Stimulated activated CD4-positive, alpha-beta T cell treated with anti-CD3 and anti-CD28 coated beads, Interleukin-4, amount 100 ng/mL, for 4 hours (primary cell): Measurements from ENCODE around the gene THADA.

Source experiments
- DNase-seq, 2 experiments: peaks; one replicate each; pipeline ENCODE4 v3.0.0-alpha.2; 2020

The THADA gene

DNA sequence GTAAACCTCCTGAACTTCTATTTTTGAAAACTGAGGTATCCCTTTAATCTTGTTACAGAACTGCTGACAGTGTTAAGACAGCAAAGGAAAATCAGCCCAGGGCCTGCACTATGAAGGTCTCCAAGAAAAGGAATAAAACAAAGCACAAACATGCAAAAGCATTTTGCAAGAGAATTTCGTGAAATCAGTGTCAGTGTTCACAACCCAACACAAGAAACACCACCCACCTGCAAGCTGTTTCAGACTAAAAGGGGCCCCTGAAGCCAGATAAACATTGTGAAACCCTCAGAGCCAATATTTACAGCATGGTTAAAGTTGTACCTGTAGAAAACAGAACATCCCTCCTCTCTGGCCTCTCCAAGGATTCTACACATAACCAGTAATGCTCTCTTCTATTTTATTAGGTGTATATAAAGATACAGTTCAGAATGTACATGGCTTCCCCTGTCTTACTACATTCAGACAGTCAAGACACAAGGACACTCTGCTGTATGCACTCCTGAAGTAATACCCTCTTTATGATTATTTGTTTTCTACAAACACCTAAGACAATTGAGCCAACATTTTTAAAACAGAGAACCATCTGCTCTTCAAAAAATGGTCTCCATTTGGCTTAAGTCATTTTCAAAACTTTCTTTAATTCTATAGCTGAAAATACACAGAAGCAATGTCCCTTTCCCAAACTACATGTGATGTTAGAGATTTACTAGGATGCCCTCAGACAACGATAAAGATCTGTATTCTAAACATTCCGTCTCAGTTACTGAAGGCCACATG, 219.9 kb downstream of the THADA start:
- DNase-seq, result no peak

DNA sequence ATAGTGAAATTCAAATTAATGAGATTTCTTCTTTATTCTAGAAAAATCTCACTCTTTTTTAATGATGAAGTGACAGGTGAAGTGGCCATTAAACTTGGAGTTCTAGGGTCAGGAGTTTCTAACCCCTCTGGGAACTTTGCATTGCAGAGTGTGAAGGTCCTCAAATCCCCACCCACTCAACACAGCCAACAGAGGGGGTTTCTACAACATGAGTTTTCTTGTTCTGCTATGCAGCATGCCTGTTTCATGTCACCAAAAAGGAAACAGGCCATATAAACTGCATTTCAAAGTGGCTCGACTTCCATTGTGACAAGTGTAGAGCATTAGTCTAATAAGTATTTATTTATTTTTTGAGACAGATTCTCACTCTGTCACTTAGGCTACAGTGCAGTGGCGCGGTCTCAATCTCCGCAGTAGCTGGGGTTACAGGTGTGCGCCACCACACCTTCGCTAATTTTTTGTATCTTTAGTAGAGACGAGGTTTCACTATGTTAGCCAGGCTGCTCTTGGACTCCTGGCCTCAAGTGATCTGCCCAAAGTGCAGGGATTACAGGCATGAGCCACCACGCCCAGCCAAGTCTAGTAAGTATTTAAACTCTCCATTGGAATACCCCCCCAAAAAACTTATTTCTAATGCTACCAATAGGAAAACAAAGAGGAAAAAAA, 223.3 kb downstream of the THADA start:
- DNase-seq, result no peak

DNA sequence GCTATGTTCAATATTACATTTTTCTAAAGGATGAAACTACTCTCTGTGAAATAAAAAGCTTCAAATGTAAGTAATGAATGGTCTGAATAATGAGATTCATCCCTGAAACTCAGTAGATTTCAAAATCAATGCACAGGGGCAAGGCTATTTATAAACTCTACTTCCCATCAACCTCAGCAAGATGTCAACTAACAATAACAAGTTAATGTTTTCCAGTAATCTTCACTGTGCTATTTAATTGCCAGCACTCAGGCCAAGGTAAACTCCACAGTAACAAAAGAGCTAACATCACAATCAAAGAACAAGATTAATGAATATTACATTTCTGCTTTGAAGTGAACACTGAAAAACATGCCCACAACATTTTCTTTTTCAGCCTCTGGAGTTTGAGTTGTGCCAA, 225.1 kb downstream of the THADA start:
- no peak for DNase-seq

DNA sequence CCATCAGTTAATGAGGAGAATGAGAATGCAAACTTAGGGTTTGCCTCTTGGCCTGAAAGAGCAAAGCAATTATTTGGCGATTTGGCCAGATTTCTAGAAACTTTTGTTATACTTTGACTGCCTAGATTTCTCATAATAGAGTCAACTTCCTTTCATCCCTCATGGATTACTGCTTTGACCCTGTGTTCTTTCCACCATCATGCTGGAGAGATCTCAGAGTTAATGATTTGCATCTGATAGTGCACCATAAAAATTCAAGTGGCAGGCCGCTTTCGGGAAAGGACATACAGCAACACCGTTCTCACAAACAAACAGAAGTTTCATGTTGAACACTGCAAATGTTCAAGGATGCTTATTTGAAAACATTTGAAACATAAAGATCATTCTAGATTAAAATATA, 225.7 kb downstream of the THADA start:
- no peak for DNase-seq

DNA sequence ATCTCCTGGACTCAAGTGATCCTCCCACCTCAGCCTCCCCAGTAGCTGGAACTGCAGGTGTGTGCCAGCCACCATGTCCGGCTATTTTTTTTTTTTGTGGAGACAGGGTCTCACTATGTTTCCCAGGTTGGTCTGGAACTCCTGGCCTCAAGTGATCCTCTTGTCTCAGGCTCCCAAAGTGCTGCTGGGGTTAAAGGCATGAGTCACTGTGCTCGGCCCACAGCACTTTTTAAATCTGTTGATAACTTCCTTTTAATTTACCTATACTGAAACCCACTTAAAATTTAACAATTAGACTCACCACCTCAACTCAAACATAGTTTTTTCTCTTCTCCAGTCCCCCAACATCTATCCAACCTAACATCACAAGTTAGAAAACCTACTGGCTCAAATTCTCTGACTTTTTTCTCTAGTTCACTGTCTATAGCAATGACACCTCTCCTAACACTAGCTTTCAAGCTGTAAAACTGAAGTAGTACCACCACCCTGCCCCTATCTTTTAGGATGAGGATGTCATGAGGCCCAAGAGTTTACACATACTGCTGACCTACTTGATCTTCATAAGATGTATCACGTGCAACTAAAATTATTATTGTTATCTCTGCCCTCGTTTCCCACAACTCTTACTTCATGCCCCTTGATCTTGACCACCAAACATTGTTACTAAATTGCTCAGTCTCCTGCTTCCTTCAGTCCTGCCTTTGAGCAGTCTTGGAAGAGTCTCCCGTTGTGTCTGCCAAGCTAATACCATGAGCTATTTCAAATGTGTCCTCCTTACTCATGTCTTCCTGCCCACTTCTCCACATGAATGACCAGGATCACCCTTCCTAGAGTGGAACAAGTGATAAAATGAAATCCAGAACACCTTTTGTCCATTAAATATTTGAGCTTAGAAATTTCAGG, 227.1 kb downstream of the THADA start:
- no peak for DNase-seq

DNA sequence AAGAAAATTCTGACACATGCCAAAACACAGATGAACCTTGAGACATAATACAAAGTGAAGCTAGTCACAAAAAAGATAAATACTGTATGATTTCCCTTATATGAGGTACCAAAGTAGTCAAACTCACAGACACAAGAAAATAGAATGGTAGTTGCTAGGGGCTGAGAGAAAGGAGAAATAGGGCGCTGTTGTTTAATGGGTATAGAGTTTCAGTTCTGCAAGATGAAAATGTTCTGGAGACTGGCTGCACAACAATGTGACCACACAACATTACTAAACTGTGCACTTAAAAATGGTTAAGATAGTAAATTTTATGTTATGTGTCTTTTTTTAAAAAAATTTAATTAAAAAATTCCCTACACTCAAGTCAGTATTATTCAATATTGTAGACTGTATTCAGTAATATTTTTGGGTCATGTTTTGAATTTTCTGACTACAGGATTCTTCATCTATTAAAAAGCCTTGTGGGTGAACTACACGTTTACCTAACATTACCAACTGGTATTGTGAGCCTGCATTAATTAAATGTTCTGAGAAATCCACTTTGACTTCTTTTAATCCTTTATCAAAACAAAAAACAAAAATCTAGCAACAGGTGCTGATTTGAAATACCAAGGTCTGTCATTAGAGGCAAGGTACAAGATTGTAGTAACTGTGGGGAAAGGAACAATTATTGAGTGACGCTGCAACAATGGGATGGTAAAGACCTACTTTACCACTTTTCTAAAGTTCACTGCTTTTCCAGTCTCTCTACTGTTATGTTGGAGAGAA, 228.6 kb downstream of the THADA start:
- DNase-seq, result no peak

DNA sequence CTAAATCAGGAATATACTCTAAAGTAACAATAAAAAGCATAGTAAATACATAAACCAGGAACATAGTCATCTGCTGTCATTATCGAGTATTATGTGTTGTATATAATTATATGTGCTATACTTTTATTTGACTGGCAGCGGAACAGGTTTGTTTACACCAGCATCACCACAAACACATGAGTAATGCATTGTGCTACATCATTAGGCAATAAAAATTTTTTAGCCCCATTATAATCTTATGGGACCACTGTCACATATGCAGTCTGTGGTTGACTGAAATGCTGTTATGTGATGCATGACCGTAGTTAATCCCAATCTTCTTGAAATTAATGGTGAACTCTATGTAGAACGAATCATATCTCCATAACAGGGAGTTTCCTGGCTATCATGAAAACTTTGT, 232.7 kb downstream of the THADA start:
- no peak for DNase-seq

DNA sequence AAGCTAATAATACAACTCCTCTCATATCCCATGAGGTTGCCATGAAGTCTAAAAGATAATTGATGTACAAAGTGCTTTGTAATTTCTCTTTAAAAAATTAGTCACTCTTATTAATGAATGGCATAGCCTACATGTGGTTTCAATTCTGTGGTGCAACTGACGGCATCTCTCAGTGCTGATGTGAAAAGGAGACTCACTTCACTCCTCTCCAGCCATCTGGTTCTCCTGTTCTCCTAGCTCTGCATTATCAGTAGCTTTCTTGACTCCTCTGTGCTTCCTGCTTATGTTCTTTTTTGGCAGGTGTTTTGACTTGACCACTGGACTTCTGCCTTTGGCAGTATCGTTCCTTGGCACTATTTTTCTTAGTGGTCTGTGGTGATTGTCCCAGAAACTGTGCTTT, 234.6 kb downstream of the THADA start:
- no peak for DNase-seq

DNA sequence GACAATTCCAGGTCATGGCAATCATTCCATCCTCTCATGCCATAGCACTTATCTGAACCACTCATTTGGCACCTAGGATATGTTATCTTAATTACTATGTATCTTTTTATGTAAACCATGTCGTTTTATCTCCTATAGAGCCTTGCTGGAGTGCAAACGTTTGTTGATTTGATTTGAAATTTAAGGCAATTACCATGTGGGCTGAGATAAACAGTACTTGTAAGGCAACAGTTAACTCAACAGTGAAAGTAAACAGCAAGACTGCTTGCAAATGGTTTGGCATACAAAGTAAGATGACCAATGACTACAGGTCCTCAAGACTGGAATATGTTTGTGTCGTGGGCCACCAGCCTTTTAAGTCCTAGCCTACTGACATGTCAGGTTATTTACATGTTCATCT, 235.7 kb downstream of the THADA start:
- DNase-seq, result no peak

DNA sequence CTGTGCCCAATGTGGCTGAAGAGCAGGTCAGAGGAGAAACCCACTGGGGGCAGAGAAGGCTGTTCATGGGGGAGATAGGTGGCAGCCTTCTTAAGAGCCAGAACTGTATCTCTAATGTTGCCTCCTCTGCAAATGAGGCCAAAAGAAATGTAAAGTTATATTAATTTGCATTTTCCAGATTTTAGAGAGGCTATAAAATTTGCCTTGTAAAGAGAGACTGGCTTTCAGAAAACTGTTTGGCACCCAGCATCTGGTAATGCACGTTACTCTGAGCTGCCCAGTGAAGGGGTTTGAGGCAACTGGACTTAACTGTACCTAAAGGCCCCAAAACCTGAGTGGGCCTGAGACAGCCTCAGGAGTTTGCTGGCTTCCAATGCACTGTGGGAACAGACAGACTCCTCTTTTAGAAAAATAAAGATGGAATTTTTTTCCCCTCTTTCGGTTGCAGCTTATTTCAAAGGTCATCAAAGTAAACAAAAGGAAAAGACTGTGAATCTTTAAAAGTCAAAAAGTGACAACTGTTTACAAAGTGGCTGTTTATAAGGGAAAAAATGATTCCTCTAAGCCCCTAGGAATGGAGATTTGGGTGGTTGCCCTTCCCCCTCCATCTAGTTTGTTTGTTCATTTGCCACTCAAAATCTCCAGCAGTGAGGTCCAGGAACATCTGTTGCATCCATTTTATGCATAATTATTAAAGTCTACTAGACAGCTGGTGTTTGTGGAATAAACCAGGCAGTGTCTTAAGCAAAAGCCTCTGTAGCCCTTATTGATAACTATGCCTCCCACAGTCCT, 237.2 kb downstream of the THADA start:
- no peak for DNase-seq

DNA sequence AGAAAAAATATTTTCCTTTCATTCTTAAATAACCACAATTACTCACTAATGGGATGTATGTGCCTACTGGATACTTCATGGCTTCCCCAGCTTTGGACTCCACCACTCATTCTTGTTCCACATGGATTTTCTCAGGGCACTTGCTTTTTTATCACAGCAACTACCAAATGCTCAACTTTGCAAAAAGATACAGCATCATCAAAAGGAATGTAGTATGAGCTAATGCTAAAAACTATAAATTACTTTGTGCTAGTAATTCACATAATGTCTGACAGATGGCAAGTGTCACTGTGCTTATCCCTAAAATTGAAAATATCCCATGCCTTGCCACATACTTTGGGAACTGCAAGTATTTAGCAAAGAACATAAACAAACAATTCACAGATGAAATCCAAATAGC, 239.1 kb downstream of the THADA start:
- DNase-seq, result no peak

DNA sequence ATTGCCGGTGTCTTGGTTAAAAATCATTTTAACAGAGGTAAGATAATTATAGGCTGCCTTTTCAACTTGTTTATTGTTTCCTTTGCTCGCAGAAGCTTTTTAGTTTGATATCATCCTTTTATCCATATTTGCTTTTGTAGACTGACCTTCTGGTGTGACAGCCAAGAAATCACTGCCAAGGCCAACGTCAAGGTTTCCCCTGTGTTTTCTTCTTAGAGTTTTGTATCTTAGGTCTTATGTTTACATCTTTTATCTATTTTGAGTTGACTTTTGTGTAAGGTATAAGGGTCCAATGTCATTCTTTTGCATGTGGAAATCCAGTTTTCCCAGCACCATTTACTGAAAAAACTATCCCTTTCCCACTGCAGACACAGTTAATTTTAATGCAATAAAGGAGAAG, 240.4 kb downstream of the THADA start:
- no peak for DNase-seq

DNA sequence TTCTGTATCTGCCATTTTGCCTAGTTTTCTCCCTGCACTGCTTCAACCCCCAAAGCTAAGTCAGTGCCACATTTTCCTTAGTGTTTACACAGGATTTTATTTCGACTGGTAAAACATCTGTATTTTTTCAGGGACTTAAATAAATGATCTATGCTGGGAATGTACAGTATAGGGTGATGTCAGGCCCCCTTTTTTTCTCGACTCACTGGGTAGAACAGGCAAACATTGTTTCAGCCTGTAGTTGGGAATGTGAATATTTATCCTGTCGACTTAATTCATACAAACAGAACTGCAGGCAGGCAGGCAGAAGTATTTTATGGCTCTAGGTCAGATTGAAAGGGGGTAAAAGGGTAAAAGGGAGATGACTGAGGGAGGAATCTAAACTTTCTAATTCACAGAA, 245.9 kb downstream of the THADA start:
- DNase-seq, result no peak

DNA sequence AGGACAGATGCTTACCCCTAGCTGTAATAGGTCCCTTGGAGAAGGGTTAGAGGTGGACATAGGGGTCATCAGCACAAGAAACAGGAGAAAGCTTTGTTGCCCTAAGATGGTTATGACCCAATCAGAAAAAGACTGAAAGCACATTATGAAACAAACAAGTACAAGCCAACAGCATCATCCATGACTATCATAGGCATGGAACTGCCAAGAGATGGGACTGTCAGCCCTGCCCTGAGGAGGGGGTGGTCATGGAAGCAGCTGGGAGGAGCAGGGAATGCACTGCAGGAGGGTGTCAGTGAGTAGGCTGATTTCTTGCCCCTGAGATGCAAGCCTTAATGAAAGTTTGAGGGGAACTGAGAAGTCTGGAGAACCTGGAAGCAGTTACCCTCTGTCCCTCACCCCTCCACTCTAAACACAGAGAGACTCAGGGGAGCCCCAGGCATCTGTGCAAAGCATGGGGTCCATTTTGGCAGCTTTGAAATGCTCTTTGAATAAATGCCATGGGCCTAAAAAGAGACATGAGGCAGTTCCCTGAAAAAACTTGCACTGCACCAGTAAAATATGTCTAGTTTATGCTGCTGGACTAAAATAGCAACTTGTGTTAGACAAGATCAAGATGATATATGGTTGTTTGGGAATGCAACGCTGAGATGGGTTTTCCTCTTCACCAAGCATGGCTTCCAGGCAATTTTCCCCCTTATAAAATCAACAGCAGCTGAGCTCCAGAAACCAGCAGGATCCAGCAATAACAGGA, 246.8 kb downstream of the THADA start:
- DNase-seq, result no peak

DNA sequence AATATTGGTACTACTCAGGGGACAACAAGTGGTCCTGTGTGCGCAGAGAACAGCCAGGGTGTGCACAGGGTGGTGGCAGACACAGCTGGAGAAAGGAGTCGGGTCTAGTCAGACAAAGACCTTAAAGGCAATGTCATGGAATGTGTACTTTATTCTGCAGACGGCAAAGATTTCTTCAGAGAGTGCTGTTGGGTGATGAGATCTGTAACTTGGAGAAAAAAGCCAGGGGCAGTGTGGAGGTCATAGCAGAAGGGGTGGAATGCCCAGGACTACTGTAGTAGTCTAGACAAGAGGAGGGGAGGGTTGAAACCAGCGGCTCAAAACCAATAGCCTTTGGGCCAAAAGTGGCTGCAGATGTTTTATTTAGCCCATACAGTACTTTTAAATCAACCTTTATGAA, 248.1 kb downstream of the THADA start:
- DNase-seq, result no peak

DNA sequence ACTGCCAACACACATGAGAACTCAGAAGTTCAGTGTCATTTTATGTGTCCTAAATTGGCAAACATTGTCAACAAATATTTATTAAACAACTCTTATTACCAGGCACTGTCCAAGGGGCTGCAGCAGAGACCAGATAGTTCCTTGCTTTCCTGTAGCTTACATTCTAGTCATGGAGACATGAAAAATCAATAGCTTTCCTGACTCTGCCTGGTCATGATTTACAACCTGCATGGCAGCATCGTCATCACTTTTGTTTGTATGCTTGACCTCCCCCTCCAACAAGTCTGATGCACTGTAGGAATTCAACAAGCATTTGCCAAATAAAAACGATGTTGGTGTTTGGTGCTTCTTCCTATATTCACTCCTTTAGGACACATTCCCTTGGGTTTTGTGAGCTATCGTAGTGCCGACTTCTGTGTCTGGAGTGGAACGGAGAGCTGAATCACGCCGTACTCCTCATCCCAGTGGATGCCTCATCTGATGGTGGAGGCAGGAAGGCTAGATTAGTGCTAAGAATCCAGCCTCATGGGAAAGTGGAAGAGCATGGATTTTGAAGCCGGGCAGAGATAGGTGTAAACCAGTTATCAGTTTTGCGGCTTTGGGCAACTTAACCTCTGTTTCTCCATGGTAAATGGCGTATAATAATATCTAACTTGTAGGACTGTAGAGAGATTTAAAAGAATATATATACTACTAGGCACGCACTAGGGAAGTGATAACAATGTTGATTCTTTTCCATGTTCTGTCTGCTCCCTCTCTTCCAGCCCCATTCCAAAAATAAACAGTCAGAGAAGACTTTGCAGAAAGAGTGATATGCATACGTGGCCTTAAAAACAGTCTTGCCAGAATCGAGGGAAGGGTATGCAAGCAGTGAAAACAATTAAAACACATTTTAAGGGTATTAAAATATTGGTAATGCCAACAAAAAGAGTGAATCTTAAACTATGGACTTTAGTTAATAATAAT, 249.0 kb downstream of the THADA start:
- no peak for DNase-seq

DNA sequence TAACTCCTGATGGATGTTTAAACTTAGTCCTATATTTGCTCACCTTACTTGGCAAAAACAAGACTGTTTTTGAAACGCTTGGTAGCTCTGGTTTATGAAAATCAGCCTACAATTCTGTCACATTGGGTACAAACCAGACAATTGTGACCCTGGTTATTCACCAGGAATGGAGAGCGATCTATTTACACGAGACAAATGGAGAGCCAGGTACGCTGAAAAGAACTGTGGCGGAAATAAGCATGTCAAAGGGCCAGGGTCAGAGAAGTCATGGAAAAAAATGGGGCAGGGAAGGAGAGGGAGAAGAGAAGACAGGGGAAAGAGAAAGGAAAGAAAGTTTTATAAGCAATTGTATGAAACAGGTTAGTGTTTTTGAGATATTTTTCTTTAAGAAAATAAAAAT, 250.0 kb downstream of the THADA start:
- DNase-seq, result no peak

DNA sequence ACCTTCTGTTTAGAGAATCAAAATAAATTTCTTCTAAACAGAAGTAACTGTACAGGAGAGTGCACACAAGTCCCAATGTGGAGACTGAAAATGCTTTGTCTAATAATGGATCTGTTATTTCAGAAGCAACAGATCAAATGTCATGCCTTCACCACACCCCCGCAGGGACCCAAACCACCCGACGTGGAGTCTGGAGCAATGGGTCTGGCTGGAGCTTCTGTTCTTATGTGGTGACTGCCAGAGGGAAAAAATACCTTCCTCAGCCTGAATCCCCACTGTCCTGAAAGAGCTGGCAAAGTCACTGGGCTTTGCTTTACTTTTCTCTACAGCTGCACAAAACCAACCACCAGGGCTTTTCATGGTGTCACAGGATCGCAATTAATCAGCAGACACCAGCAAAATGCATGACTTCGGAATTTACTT, 250.4 kb downstream of the THADA start:
- DNase-seq, result no peak

DNA sequence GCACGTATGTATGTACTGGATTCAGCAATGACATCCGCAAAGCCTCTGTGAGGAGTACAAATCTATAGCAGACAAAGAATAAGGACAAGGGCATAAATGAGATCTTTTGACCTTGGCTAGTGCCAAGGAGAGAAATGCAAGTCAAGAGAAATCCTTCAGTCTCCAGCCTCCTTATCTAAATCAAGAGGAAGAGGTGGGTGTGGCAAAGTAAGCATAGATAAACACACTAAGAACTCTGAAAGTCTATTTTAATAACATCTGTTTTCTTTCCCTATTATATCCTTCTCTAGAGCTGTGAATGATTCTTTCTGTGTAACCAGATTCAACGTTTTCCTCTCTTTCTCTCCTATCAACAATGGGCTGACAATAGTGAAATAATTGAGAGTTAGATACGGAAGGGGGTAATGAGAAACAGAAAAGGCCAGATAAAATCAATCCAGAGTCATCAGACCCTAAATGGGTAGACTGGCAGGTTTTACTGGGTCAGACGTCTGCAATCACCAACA, 250.9 kb downstream of the THADA start:
- no peak for DNase-seq
